ENCODE data around the gene GLB1L.
"Not testable (repeated sequence)": the region's sequence is repeated elsewhere in the genome, so short reads cannot be mapped to it uniquely, and the experiment has no call there.

DNA sequence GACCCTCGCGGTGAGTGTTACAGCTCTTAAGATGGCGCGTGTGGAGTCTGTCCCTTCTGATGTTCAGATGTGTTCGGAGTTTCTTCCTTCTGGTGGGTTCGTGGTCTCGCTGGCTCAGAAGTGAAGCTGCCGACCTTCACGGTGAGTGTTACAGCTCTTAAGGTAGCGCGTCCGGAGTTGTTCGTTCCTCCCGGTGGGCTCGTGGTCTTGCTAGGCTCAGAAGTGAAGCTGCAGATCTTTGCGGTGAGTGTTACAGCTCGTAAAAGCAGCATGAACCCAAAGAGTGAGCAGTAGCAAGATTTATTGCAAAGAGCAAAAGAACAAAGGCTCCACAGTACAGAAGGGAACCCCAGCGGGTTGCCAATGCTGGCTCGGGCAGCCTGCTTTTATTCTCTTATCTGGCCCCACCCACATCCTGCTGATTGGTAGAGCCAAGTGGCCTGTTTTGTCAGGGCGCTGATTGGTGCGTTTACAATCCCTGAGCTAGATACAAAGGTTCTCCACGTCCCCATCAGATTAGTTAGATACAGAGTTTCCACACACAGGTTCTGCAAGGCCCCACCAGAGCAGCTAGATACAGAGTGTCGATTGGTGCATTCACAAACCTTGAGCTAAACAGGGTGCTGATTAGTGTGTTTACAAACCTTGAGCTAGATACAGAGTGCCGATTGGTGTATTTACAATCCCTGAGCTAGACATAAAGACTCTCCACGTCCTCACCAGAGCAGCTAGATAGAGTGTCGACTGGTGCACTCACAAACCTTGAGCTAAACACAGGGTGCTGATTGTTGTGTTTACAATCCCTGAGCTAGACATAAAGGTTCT lies 44.5 kb downstream of the GLB1L start:
- TF ChIP-seq, protein P1, sequence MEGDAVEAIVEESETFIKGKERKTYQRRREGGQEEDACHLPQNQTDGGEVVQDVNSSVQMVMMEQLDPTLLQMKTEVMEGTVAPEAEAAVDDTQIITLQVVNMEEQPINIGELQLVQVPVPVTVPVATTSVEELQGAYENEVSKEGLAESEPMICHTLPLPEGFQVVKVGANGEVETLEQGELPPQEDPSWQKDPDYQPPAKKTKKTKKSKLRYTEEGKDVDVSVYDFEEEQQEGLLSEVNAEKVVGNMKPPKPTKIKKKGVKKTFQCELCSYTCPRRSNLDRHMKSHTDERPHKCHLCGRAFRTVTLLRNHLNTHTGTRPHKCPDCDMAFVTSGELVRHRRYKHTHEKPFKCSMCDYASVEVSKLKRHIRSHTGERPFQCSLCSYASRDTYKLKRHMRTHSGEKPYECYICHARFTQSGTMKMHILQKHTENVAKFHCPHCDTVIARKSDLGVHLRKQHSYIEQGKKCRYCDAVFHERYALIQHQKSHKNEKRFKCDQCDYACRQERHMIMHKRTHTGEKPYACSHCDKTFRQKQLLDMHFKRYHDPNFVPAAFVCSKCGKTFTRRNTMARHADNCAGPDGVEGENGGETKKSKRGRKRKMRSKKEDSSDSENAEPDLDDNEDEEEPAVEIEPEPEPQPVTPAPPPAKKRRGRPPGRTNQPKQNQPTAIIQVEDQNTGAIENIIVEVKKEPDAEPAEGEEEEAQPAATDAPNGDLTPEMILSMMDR (IDR thresholded peaks at IDR 0.05) = not testable (repeated sequence)
- TF ChIP-seq POLR2A (IDR thresholded peaks at IDR 0.05) = not testable (repeated sequence)
